GM12864 (cell line): Measurements from ENCODE around the gene NSF.
"Not testable (repeated sequence)": the region's sequence is repeated elsewhere in the genome, so short reads cannot be mapped to it uniquely, and the experiment has no call there.

Experiments
- DNase-seq: peaks from one replicate; pipeline ENCODE4 v3.0.0-alpha.2; 2011; ENCODE audit warnings: low read depth
- H3K4me3 ChIP-seq: 2 replicates; pipeline ENCODE4 v1.5.1; 2011; ENCODE audit warnings: mild to moderate bottlenecking, low read depth, low read length, control low read depth
- CTCF ChIP-seq: IDR thresholded peaks from 2 replicates; pipeline ENCODE4 v1.5.1; 2011; ENCODE audit warnings: low read depth, mild to moderate bottlenecking, moderate library complexity, low read length, control low read depth, inconsistent platforms; ENCODE audit errors: missing control alignments

NSF gene

GRCh38 chr17:46791531-46791930 lies 201.1 kb downstream of the NSF start:
- no peak for DNase-seq
- no peak overlapping the region for H3K4me3 ChIP-seq
- TF ChIP-seq CTCF, result no peak

GRCh38 chr17:46792071-46792470 lies 201.6 kb downstream of the NSF start:
- no peak overlapping the region for H3K4me3 ChIP-seq
- no peak for DNase-seq
- no peak for TF ChIP-seq CTCF

- DNase-seq, H3K4me3 ChIP-seq: not testable (repeated sequence)
Measured at GRCh38 chr17:46793023-46793422, 202.6 kb downstream of the NSF start.

GRCh38 chr17:46793541-46793940 lies 203.1 kb downstream of the NSF start:
- H3K4me3 ChIP-seq, result no peak overlapping the region
- DNase-seq, result no peak
- TF ChIP-seq CTCF, result no peak

- DNase-seq, result no peak
- H3K4me3 ChIP-seq, result no peak overlapping the region
- TF ChIP-seq CTCF, result no peak
Measured at GRCh38 chr17:46794318-46794717, 203.8 kb downstream of the NSF start.

GRCh38 chr17:46795379-46795952 lies 205.0 kb downstream of the NSF start:
- H3K4me3 ChIP-seq, result no peak overlapping the region
- no peak for DNase-seq
- no peak for TF ChIP-seq CTCF

GRCh38 chr17:46796084-46796483 lies 205.6 kb downstream of the NSF start:
- no peak for TF ChIP-seq CTCF

More at GRCh38 chr17:46796084-46796483, 205.6 kb downstream of the NSF start:
- DNase-seq, result no peak
- H3K4me3 ChIP-seq, result no peak overlapping the region
